Thyroid gland (tissue), 4 donors: ENCODE measurements around the gene NSL1.

ENCODE experiments used
- POLR2A ChIP-seq, 2 donors: fragments of 450-650 bp; IDR thresholded peaks; one replicate each; pipeline ENCODE4 v1.6.1; 2017; ENCODE audit warnings: antibody characterized with exemption in 2 of 2, mild to moderate bottlenecking in 2 of 2, moderate library complexity in 1 of 2
- TF ChIP-seq, protein P1 (sequence below), 6 experiments: fragments of 200-600 bp in 3 of 6; fragments of 450-650 bp in 3 of 6; sonication (generic) in 3 of 6; IDR thresholded peaks; one replicate each; pipeline ENCODE4 v1.5.1; 2016 to 2019; ENCODE audit warnings: antibody characterized with exemption in 6 of 6, mild to moderate bottlenecking in 2 of 6, inconsistent platforms in 1 of 6, moderate library complexity in 1 of 6

DNA sequence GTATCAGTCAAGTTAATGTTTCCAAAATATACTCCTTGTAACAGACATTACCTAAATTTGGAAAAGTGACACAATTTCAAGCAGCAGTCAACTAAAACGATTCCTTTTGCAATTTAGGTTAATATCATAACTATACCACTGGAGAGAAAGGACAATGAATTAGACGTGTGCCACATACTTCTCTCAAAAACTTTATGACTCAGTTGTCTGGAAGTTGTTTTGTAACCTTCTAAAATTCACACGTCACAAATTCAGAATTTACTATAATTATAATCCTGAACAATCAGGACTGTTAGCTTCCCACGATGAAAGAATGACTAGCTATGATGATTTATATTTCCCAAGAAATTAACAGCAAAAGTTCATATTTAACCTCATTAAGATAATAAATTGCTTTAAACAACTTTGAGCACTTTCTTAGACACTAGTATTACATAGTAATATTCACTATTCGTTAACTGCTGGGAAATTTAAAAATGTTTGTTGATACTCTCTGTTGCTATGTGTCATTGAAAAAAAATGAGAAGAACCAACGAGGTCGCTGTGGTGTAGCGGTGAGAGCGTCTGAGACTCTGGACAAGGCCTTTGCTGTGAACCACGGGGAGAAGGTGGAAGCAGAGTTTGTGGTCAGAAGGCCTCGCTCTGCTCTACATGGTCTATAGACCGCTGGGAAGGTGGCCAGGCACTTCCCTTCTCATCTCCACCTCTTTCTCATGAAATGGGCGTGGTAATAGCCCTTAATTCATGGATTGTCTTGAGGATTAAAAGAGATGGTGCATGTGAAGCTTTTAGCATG, 64.0 kb downstream of the NSL1 start:
- TF ChIP-seq, protein P1, sequence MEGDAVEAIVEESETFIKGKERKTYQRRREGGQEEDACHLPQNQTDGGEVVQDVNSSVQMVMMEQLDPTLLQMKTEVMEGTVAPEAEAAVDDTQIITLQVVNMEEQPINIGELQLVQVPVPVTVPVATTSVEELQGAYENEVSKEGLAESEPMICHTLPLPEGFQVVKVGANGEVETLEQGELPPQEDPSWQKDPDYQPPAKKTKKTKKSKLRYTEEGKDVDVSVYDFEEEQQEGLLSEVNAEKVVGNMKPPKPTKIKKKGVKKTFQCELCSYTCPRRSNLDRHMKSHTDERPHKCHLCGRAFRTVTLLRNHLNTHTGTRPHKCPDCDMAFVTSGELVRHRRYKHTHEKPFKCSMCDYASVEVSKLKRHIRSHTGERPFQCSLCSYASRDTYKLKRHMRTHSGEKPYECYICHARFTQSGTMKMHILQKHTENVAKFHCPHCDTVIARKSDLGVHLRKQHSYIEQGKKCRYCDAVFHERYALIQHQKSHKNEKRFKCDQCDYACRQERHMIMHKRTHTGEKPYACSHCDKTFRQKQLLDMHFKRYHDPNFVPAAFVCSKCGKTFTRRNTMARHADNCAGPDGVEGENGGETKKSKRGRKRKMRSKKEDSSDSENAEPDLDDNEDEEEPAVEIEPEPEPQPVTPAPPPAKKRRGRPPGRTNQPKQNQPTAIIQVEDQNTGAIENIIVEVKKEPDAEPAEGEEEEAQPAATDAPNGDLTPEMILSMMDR (IDR thresholded peaks at IDR 0.05) = no peak
- no peak for TF ChIP-seq POLR2A (IDR thresholded peaks at IDR 0.05)
